Measurements from ENCODE around the gene KLF6. TPM values are rescaled to one million over a fixed set of nuclear protein-coding genes. Genes with fewer than 3 reads are reported as not detected.
A peak's percentile ranks its signal among the peaks of the same experiment; 100 is the strongest.

The KLF6 gene
- total and polyA plus RNA-seq, 9 of the 15 experiments (the other 6 are each of a cell fraction or from before 2014, with no cell fraction given), result 3.2 to 23.9 (median 8.0) TPM

- TF ChIP-seq ZNF395 (CRISPR knock-in tag; IDR thresholded peaks at IDR 0.05), result no peak
Measured at GRCh38 chr10:3833046-3833445, 48.0 kb upstream of the KLF6 start (continued).

GRCh38 chr10:3832022-3832786 lies 47.2 kb upstream of the KLF6 start:
- ATAC-seq (no peak), DNase-seq (ENCODE audit: extremely low read depth in 1 of 4, low spot score in 3 of 4) (no peak), FAIRE-seq (no peak)
- CTCF ChIA-PET (ENCODE audit: low intra/inter-chr PET ratio), result no interaction called here
- intact Hi-C loops (cut with micrococcal nuclease), result no loop called here
- no peaks in the 10 kb centered on the region for H3K27me3 ChIP-seq (ENCODE audit: control insufficient read depth in 2 of 2, insufficient read depth in 2 of 2, low read length in 2 of 2)
- in situ Hi-C loops (cut with MboI), result no loop called here
- peaks cover 8 to 26% of the 10 kb centered on the region in 2 experiments; a peak in 4 of 5 replicates for H3K4me1 ChIP-seq (replicated peaks in 1 of 2; ENCODE audit: control insufficient read depth in 2 of 2, insufficient read depth in 2 of 2, low read length in 2 of 2)
- no peaks in the 10 kb centered on the region for H3K36me3 ChIP-seq (ENCODE audit: control insufficient read depth, insufficient read depth, low read length)
- no peaks in the 10 kb centered on the region for H4K20me1 ChIP-seq (replicated peaks; ENCODE audit: control insufficient read depth, insufficient read depth, low read length)
- BruUV-seq (replicated peaks), result no TSS peak
- H3K9ac ChIP-seq (ENCODE audit: insufficient read depth in 1 of 2, low read depth in 2 of 2, low read length in 2 of 2), result no peak overlapping the region
- H3K4me3 ChIP-seq, result no peak overlapping the region
- no peaks in the 10 kb centered on the region for H3K9me3 ChIP-seq (replicated peaks; ENCODE audit: control insufficient read depth, insufficient read depth, low read depth, low read length)
- TF ChIP-seq MAFK (IDR thresholded peaks at IDR 0.05; ENCODE audit: low read length) (0 out of 2 replicates have a peak, but pooled peaks have one; percentile 10), PHB (CRISPR knock-in tag; IDR thresholded peaks at IDR 0.05) (no peak), RNF2 (IDR thresholded peaks at IDR 0.05) (no peak), ZNF785 (CRISPR knock-in tag; IDR thresholded peaks at IDR 0.05) (no peak), ZNF316 (IDR thresholded peaks at IDR 0.05) (peak; percentile 44), CREM (IDR thresholded peaks at IDR 0.05; ENCODE audit: low read depth) (no peak), FOXJ2 (tag; IDR thresholded peaks at IDR 0.05) (no peak), C11orf30 (IDR thresholded peaks at IDR 0.05; ENCODE audit: low read depth) (peak; percentile 44; the same call in 1 of the 2 replicates), CCNT2 (IDR thresholded peaks at IDR 0.05; ENCODE audit: borderline replicate concordance, extremely low read depth, insufficient read length, low read depth, low read length) (no peak), ZBTB26 (CRISPR knock-in tag; IDR thresholded peaks at IDR 0.05) (no peak), HNRNPK (IDR thresholded peaks at IDR 0.05; ENCODE audit: low read depth, low read length, poor library complexity, severe bottlenecking) (no peak)
- H3K4me2 ChIP-seq (ENCODE audit: insufficient read depth, low read length), result no peak overlapping the region
- 54% methylated on average over 5 of the region's 5 CpGs for WGBS (ENCODE audit: insufficient coverage, low coverage, missing lambda C conversion rate)
- H3K27ac ChIP-seq (ENCODE audit: extremely low read depth, low read depth, low read length), result no peak overlapping the region
- no peak overlapping the region for H2AFZ ChIP-seq (ENCODE audit: low read depth, low read length)
- no peaks in the 10 kb centered on the region for H3K9me1 ChIP-seq (ENCODE audit: control insufficient read depth, insufficient read depth, low read length)
- no peaks in the 10 kb centered on the region for H3K79me2 ChIP-seq (ENCODE audit: control insufficient read depth, insufficient read depth, low read length)
- POLR2A ChIA-PET, result no interaction called here

Measured in K562 (cell line).